GM23338 (cell line): ENCODE results near the gene SNCA. TPM values are rescaled to one million over a fixed set of nuclear protein-coding genes. Genes with fewer than 3 reads are reported as not detected.

ENCODE experiments used
- ATAC-seq: fragments of 200-7000 bp; cut with Tn5 transposase; 3 replicates; pipeline ENCODE4 v1.9.1; 2020
- DNase-seq: peaks from one replicate; pipeline ENCODE4 v3.0.0-alpha.2; 2015; ENCODE audit warnings: low spot score
- H2AFZ ChIP-seq: fragments of 200-600 bp; sonication (generic); 2 replicates; pipeline ENCODE4 v1.8.0; 2016; ENCODE audit warnings: antibody characterized with exemption, mild to moderate bottlenecking, moderate library complexity
- H3F3A ChIP-seq: fragments of 200-600 bp; sonication (generic); replicated peaks from 2 replicates; pipeline ENCODE4 v1.8.0; 2017; ENCODE audit warnings: antibody characterized with exemption, mixed run types, low read depth
- H3K27ac ChIP-seq: fragments of 200-600 bp; sonication (generic); 2 replicates; pipeline ENCODE4 v1.6.1; 2016; ENCODE audit warnings: low read depth
- H3K27me3 ChIP-seq: fragments of 200-600 bp; sonication (generic); 2 replicates; pipeline ENCODE4 v1.8.0; 2016; ENCODE audit warnings: mild to moderate bottlenecking, mixed run types, moderate library complexity; ENCODE audit not compliant: insufficient read depth
- H3K36me3 ChIP-seq: fragments of 200-600 bp; sonication (generic); 2 replicates; pipeline ENCODE4 v1.8.0; 2016; ENCODE audit warnings: mild to moderate bottlenecking; ENCODE audit not compliant: insufficient read depth
- H3K4me1 ChIP-seq: fragments of 200-600 bp; sonication (generic); 2 replicates; pipeline ENCODE4 v1.8.0; 2016; ENCODE audit warnings: mild to moderate bottlenecking, moderate library complexity; ENCODE audit not compliant: insufficient read depth
- H3K4me2 ChIP-seq: fragments of 200-600 bp; sonication (generic); 2 replicates; pipeline ENCODE4 v1.7.1; 2017; ENCODE audit warnings: mixed run types
- H3K4me3 ChIP-seq: fragments of 200-600 bp; sonication (generic); 2 replicates; pipeline ENCODE4 v1.6.1; 2016; ENCODE audit warnings: mixed run types
- H3K79me2 ChIP-seq: fragments of 200-600 bp; sonication (generic); replicated peaks from 2 replicates; pipeline ENCODE4 v1.8.0; 2017; ENCODE audit warnings: mild to moderate bottlenecking; ENCODE audit not compliant: insufficient read depth
- H3K9me2 ChIP-seq: fragments of 200-600 bp; sonication (generic); 2 replicates; pipeline ENCODE4 v1.8.0; 2017; ENCODE audit not compliant: insufficient read depth
- H4K20me1 ChIP-seq: fragments of 200-600 bp; sonication (generic); replicated peaks from 2 replicates; pipeline ENCODE4 v1.8.0; 2017; ENCODE audit warnings: mild to moderate bottlenecking; ENCODE audit not compliant: insufficient read depth
- H3K27ac Mint-ChIP-seq: 2 replicates; pipeline ENCODE4 v1.8.0; 2020; ENCODE audit warnings: inconsistent platforms, mild to moderate bottlenecking, moderate library complexity, mixed read lengths
- H3K27me3 Mint-ChIP-seq: 3 replicates; pipeline ENCODE4 v1.8.0; 2022; ENCODE audit warnings: low read depth, mild to moderate bottlenecking, moderate library complexity, mixed read lengths, inconsistent platforms; ENCODE audit not compliant: insufficient read depth, poor library complexity
- H3K36me3 Mint-ChIP-seq: 3 replicates; pipeline ENCODE4 v1.8.0; 2021; ENCODE audit warnings: low read depth, mild to moderate bottlenecking, inconsistent platforms, moderate library complexity, mixed read lengths
- H3K4me1 Mint-ChIP-seq: 3 replicates; pipeline ENCODE4 v1.8.0; 2020; ENCODE audit warnings: mild to moderate bottlenecking, inconsistent platforms, mixed read lengths
- H3K4me3 Mint-ChIP-seq: 3 replicates; pipeline ENCODE4 v1.8.0; 2021; ENCODE audit warnings: moderate library complexity, mild to moderate bottlenecking, inconsistent platforms, mixed read lengths
- H3K9me3 Mint-ChIP-seq: 3 replicates; pipeline ENCODE4 v1.8.0; 2020; ENCODE audit warnings: moderate library complexity, mild to moderate bottlenecking, inconsistent platforms, mixed read lengths
- CREB1 ChIP-seq: fragments of 250-450 bp; sonication (Bioruptor Pico); IDR thresholded peaks from 2 replicates; pipeline ENCODE4 v1.5.0; 2020; ENCODE audit warnings: low read depth, mild to moderate bottlenecking, moderate library complexity
- CTCF ChIP-seq, 2 experiments: fragments of 200-600 bp in 1 of 2; sonication (generic) in 1 of 2; conservative IDR thresholded peaks; 2 replicates each; pipeline versions ENCODE4 v1.5.1 to v1.6.1; 2016 to 2017; ENCODE audit warnings: antibody characterized with exemption in 2 of 2, low read depth in 2 of 2, mild to moderate bottlenecking in 2 of 2, moderate library complexity in 1 of 2
- EZH2 ChIP-seq: fragments of 200-600 bp; sonication (generic); IDR thresholded peaks from one replicate; pipeline ENCODE4 v1.8.0; 2017; ENCODE audit warnings: antibody characterized with exemption, mild to moderate bottlenecking, low read depth; ENCODE audit not compliant: unreplicated experiment
- EZH2phosphoT487 ChIP-seq: fragments of 200-600 bp; sonication (generic); IDR thresholded peaks from one replicate; pipeline ENCODE4 v1.8.1; 2018; ENCODE audit warnings: antibody characterized with exemption; ENCODE audit not compliant: unreplicated experiment
- ZNF114 ChIP-seq: fragments of 250-450 bp; sonication (Bioruptor Pico); IDR thresholded peaks from 2 replicates; pipeline ENCODE4 v1.5.0; 2020; ENCODE audit warnings: mild to moderate bottlenecking, moderate library complexity
- ZNF331 ChIP-seq: fragments of 250-450 bp; sonication (Bioruptor Pico); IDR thresholded peaks from 2 replicates; pipeline ENCODE4 v1.5.0; 2020; ENCODE audit warnings: low read depth, mild to moderate bottlenecking, moderate library complexity
- polyA plus RNA-seq: library from polyadenylated mRNA; unstranded; fragments of >200 nt; fragmentation: Nextera tagmentation; extraction: Ambion mirVana; gene quantifications from 2 replicates; pipeline ENCODE4 v1.2.1, GENCODE V29; 2016
- total RNA-seq: library from RNA; depleted of rRNA; stranded (reverse); fragments of >200 nt; shearing (Covaris generic); gene quantifications from 2 replicates; pipeline ENCODE4 v1.2.3, GENCODE V29; 2014
- TF ChIP-seq, protein P1 (sequence below): fragments of 250-450 bp; sonication (Bioruptor Pico); IDR thresholded peaks from 2 replicates; pipeline ENCODE4 v1.5.0; 2020; ENCODE audit warnings: mild to moderate bottlenecking, moderate library complexity
- TF ChIP-seq, protein P2 (sequence below): IDR thresholded peaks from one replicate; pipeline ENCODE4 v1.6.1; 2018; ENCODE audit warnings: antibody characterized with exemption; ENCODE audit not compliant: unreplicated experiment

The SNCA gene
- total and polyA plus RNA-seq, 2 experiments from 2014 or later = 15.6 to 31.1 TPM

DNA sequence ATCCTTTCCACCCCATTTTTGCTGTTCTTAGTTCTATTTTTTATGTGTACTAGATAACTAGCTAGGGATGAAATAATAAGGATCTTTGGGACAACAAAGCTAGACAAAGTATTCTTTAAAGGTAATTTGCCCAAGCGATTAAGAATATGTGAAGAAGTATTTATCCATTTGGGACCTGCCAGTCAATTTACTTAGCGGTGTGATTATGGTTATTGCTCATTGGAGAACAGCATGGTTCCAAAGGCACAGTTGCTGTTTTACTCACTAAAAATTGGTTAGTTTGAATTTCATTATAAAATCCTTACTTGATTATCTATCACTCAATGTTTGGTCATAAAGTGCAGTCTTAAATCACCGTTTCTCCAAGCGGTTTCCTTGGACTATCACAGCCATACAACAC, 124.1 kb downstream of the SNCA start:
- Histone ChIP-seq H3K4me2 (no peak overlapping the region), H3K4me3 (no peak overlapping the region), H3F3A (no peaks in the 10 kb centered on the region), H2AFZ (no peak overlapping the region), H3K79me2 (no peaks in the 10 kb centered on the region), H3K36me3 (no peaks in the 10 kb centered on the region), H3K9me2 (no peaks in the 10 kb centered on the region), H3K27me3 (no peaks in the 10 kb centered on the region), H3K27ac (no peak overlapping the region), H3K4me1 (peaks cover 12% of the 10 kb centered on the region), H4K20me1 (no peaks in the 10 kb centered on the region)
- Mint-ChIP-seq H3K36me3 (no peaks in the 10 kb centered on the region), H3K27me3 (no peaks in the 10 kb centered on the region), H3K4me3 (no peak overlapping the region), H3K9me3 (no peaks in the 10 kb centered on the region), H3K4me1 (peaks cover 21% of the 10 kb centered on the region), H3K27ac (no peak overlapping the region)
- ATAC-seq = no peak
- no peak for DNase-seq
- no peak for TF ChIP-seq CTCF (conservative IDR thresholded peaks at IDR 0.05; ENCODE audit: low read depth in 2 of 2)
- no peak for TF ChIP-seq ZNF114 (CRISPR knock-in tag)

- DNase-seq (no peak), ATAC-seq (no peak)
- no peak overlapping the region for H3K27ac Mint-ChIP-seq
- TF ChIP-seq, protein P1, sequence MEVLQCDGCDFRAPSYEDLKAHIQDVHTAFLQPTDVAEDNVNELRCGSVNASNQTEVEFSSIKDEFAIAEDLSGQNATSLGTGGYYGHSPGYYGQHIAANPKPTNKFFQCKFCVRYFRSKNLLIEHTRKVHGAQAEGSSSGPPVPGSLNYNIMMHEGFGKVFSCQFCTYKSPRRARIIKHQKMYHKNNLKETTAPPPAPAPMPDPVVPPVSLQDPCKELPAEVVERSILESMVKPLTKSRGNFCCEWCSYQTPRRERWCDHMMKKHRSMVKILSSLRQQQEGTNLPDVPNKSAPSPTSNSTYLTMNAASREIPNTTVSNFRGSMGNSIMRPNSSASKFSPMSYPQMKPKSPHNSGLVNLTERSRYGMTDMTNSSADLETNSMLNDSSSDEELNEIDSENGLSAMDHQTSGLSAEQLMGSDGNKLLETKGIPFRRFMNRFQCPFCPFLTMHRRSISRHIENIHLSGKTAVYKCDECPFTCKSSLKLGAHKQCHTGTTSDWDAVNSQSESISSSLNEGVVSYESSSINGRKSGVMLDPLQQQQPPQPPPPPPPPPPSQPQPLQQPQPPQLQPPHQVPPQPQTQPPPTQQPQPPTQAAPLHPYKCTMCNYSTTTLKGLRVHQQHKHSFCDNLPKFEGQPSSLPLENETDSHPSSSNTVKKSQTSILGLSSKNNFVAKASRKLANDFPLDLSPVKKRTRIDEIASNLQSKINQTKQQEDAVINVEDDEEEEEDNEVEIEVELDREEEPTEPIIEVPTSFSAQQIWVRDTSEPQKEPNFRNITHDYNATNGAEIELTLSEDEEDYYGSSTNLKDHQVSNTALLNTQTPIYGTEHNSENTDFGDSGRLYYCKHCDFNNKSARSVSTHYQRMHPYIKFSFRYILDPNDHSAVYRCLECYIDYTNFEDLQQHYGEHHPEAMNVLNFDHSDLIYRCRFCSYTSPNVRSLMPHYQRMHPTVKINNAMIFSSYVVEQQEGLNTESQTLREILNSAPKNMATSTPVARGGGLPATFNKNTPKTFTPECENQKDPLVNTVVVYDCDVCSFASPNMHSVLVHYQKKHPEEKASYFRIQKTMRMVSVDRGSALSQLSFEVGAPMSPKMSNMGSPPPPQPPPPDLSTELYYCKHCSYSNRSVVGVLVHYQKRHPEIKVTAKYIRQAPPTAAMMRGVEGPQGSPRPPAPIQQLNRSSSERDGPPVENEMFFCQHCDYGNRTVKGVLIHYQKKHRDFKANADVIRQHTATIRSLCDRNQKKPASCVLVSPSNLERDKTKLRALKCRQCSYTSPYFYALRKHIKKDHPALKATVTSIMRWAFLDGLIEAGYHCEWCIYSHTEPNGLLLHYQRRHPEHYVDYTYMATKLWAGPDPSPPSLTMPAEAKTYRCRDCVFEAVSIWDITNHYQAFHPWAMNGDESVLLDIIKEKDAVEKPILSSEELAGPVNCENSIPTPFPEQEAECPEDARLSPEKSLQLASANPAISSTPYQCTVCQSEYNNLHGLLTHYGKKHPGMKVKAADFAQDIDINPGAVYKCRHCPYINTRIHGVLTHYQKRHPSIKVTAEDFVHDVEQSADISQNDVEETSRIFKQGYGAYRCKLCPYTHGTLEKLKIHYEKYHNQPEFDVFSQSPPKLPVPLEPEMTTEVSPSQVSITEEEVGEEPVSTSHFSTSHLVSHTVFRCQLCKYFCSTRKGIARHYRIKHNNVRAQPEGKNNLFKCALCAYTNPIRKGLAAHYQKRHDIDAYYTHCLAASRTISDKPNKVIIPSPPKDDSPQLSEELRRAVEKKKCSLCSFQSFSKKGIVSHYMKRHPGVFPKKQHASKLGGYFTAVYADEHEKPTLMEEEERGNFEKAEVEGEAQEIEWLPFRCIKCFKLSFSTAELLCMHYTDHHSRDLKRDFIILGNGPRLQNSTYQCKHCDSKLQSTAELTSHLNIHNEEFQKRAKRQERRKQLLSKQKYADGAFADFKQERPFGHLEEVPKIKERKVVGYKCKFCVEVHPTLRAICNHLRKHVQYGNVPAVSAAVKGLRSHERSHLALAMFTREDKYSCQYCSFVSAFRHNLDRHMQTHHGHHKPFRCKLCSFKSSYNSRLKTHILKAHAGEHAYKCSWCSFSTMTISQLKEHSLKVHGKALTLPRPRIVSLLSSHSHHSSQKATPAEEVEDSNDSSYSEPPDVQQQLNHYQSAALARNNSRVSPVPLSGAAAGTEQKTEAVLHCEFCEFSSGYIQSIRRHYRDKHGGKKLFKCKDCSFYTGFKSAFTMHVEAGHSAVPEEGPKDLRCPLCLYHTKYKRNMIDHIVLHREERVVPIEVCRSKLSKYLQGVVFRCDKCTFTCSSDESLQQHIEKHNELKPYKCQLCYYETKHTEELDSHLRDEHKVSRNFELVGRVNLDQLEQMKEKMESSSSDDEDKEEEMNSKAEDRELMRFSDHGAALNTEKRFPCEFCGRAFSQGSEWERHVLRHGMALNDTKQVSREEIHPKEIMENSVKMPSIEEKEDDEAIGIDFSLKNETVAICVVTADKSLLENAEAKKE = no peak
- TF ChIP-seq EZH2phosphoT487 (no peak), CREB1 (no peak), CTCF (conservative IDR thresholded peaks at IDR 0.05; ENCODE audit: low read depth in 2 of 2) (no peak), ZNF331 (no peak), EZH2 (no peak)
- TF ChIP-seq, protein P2, sequence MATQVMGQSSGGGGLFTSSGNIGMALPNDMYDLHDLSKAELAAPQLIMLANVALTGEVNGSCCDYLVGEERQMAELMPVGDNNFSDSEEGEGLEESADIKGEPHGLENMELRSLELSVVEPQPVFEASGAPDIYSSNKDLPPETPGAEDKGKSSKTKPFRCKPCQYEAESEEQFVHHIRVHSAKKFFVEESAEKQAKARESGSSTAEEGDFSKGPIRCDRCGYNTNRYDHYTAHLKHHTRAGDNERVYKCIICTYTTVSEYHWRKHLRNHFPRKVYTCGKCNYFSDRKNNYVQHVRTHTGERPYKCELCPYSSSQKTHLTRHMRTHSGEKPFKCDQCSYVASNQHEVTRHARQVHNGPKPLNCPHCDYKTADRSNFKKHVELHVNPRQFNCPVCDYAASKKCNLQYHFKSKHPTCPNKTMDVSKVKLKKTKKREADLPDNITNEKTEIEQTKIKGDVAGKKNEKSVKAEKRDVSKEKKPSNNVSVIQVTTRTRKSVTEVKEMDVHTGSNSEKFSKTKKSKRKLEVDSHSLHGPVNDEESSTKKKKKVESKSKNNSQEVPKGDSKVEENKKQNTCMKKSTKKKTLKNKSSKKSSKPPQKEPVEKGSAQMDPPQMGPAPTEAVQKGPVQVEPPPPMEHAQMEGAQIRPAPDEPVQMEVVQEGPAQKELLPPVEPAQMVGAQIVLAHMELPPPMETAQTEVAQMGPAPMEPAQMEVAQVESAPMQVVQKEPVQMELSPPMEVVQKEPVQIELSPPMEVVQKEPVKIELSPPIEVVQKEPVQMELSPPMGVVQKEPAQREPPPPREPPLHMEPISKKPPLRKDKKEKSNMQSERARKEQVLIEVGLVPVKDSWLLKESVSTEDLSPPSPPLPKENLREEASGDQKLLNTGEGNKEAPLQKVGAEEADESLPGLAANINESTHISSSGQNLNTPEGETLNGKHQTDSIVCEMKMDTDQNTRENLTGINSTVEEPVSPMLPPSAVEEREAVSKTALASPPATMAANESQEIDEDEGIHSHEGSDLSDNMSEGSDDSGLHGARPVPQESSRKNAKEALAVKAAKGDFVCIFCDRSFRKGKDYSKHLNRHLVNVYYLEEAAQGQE = no peak
Measured at GRCh38 chr4:89712141-89712540, 124.8 kb downstream of the SNCA start.

More at GRCh38 chr4:89712141-89712540, 124.8 kb downstream of the SNCA start:
- H3K36me3 ChIP-seq = no peaks in the 10 kb centered on the region
- no peak overlapping the region for H3K4me3 ChIP-seq
- Mint-ChIP-seq H3K4me1 (peaks cover 21% of the 10 kb centered on the region), H3K9me3 (no peaks in the 10 kb centered on the region), H3K4me3 (no peak overlapping the region), H3K36me3 (no peaks in the 10 kb centered on the region), H3K27me3 (no peaks in the 10 kb centered on the region)
- H2AFZ ChIP-seq = no peak overlapping the region
- no peaks in the 10 kb centered on the region for H3K79me2 ChIP-seq
- H3K9me2 ChIP-seq = no peaks in the 10 kb centered on the region
- peaks cover 12% of the 10 kb centered on the region for H3K4me1 ChIP-seq
- H3F3A ChIP-seq = no peaks in the 10 kb centered on the region
- H3K27ac ChIP-seq = no peak overlapping the region
- no peak overlapping the region for H3K4me2 ChIP-seq
- H4K20me1 ChIP-seq = no peaks in the 10 kb centered on the region
- no peaks in the 10 kb centered on the region for H3K27me3 ChIP-seq
